ENCODE results near the gene IRF1.

- TF ChIP-seq POLR2AphosphoS5 (IDR thresholded peaks at IDR 0.05; ENCODE audit: borderline replicate concordance, low read depth, low read length) (no peak), EZH2 (IDR thresholded peaks at IDR 0.05) (no peak), FOXP2 (optimal IDR thresholded peaks at IDR 0.05; ENCODE audit: control extremely low read depth, extremely low read length, insufficient read depth) (no peak)
These were observed 38.5 kb upstream of the IRF1 start for GRCh38 chr5:132528866-132529634.
